GM12865 (cell line): ENCODE measurements around the gene SESN1.

Experiments
- DNase-seq: peaks from one replicate; pipeline ENCODE4 v3.0.0; 2010; ENCODE audit warnings: low read depth
- H3K4me3 ChIP-seq: 2 replicates; pipeline ENCODE4 v1.5.1; 2011; ENCODE audit warnings: mild to moderate bottlenecking, low read depth, low read length, control low read depth
- CTCF ChIP-seq: IDR thresholded peaks from 2 replicates; pipeline ENCODE4 v1.5.1; 2011; ENCODE audit warnings: low read length, control low read depth, low read depth, inconsistent platforms; ENCODE audit not compliant: insufficient read depth; ENCODE audit errors: missing control alignments

Gene SESN1

GRCh38 chr6:108993876-108994275 lies 100.8 kb downstream of the SESN1 start:
- no peak for DNase-seq
- TF ChIP-seq CTCF, result no peak
- H3K4me3 ChIP-seq, result no peak overlapping the region

GRCh38 chr6:108989700-108990099 lies 104.9 kb downstream of the SESN1 start:
- no peak overlapping the region for H3K4me3 ChIP-seq
- TF ChIP-seq CTCF, result no peak
- no peak for DNase-seq

GRCh38 chr6:108988765-108989164 lies 105.9 kb downstream of the SESN1 start:
- no peak overlapping the region for H3K4me3 ChIP-seq
- DNase-seq, result no peak
- TF ChIP-seq CTCF, result no peak

GRCh38 chr6:108988296-108988695 lies 106.3 kb downstream of the SESN1 start:
- no peak for TF ChIP-seq CTCF
- H3K4me3 ChIP-seq, result no peak overlapping the region
- no peak for DNase-seq

GRCh38 chr6:108987156-108987555 lies 107.5 kb downstream of the SESN1 start:
- TF ChIP-seq CTCF, result no peak
- no peak for DNase-seq

GRCh38 chr6:108985301-108985700 lies 109.3 kb downstream of the SESN1 start:
- H3K4me3 ChIP-seq, result no peak overlapping the region
- DNase-seq, result no peak
- TF ChIP-seq CTCF, result no peak

More at GRCh38 chr6:108987156-108987555, 107.5 kb downstream of the SESN1 start:
- no peak overlapping the region for H3K4me3 ChIP-seq

GRCh38 chr6:108983151-108983550 lies 111.5 kb downstream of the SESN1 start:
- no peak for DNase-seq
- H3K4me3 ChIP-seq, result no peak overlapping the region
- TF ChIP-seq CTCF, result no peak
